Measurements from ENCODE around the gene ATOH1. TPM values are rescaled to one million over a fixed set of nuclear protein-coding genes. Genes with fewer than 3 reads are reported as not detected.

ATOH1 gene
- total RNA-seq, 3 donors from 2014 or later (not counting 1 experiment from before 2014, with no cell fraction given): not detected

DNA sequence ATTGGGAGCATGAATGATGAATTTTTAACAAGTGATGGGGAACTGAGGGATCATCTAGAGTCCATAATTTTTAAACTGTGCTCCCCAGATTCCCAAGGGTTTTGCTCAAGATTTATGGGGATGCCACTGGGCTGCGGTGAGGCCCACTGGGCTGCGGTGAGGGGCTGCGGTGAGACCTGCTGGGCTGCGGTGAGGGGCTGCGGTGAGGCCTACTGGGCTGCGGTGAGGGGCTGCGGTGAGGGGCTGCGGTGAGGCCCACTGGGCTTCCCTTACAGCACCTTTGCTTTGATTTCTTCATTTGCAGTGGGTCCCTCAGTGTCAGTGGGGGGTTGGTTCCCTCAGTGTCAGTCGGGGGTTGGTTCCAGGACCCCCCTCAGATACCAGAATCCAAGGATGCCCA, 47.4 kb upstream of the ATOH1 start:
- Mint-ChIP-seq H3K4me3 (no peak overlapping the region), H3K36me3 (no peaks in the 10 kb centered on the region), H3K27me3 (ENCODE audit: low read depth in 2 of 2) (no peaks in the 10 kb centered on the region), H3K9me3 (peaks cover 3 to 4% of the 10 kb centered on the region in 2 donors), H3K27ac (no peak overlapping the region), H3K4me1 (no peaks in the 10 kb centered on the region)
- Histone ChIP-seq H3K4me3 (ENCODE audit: low read length) (no peak overlapping the region), H3K36me3 (ENCODE audit: control insufficient read depth, insufficient read depth, low read length) (no peaks in the 10 kb centered on the region), H3K27ac (ENCODE audit: low read length) (no peak overlapping the region), H3K27me3 (ENCODE audit: control insufficient read depth, insufficient read depth, low read length) (no peaks in the 10 kb centered on the region), H3K4me1 (ENCODE audit: control insufficient read depth, insufficient read depth, low read length) (no peaks in the 10 kb centered on the region), H3K9me3 (ENCODE audit: control insufficient read depth, insufficient read depth, low read length) (no peaks in the 10 kb centered on the region)
- DNase-seq (no peak), ATAC-seq (no peak)
- intact Hi-C loops (cut with micrococcal nuclease): no loop called here
- 98% methylated on average over 8 of the region's 9 CpGs for WGBS (ENCODE audit: insufficient coverage)
- TF ChIP-seq, protein P1, sequence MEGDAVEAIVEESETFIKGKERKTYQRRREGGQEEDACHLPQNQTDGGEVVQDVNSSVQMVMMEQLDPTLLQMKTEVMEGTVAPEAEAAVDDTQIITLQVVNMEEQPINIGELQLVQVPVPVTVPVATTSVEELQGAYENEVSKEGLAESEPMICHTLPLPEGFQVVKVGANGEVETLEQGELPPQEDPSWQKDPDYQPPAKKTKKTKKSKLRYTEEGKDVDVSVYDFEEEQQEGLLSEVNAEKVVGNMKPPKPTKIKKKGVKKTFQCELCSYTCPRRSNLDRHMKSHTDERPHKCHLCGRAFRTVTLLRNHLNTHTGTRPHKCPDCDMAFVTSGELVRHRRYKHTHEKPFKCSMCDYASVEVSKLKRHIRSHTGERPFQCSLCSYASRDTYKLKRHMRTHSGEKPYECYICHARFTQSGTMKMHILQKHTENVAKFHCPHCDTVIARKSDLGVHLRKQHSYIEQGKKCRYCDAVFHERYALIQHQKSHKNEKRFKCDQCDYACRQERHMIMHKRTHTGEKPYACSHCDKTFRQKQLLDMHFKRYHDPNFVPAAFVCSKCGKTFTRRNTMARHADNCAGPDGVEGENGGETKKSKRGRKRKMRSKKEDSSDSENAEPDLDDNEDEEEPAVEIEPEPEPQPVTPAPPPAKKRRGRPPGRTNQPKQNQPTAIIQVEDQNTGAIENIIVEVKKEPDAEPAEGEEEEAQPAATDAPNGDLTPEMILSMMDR (IDR thresholded peaks at IDR 0.05): no peak

DNA sequence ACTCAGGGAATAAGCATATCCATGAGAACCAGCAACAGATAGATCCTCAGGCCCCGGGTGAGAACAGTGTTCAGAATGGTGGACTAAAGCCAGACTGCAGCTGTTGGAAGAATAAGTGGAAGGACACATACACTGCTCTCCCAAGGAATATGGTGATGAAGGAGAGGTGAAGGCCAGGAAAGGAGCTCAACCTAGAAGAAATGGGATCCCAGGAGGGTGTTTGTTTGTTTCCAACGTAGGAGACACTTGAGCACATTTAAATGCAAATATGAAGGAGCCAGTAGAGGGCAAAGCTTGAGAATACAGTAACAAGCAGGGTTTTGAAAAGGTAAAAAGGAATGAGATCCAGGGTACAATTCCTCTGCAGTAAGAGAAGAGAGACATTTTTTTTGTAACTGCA, 42.4 kb upstream of the ATOH1 start:
- Mint-ChIP-seq H3K27ac (no peak overlapping the region), H3K4me3 (no peak overlapping the region), H3K27me3 (ENCODE audit: low read depth in 2 of 2) (no peaks in the 10 kb centered on the region), H3K4me1 (no peaks in the 10 kb centered on the region), H3K36me3 (no peaks in the 10 kb centered on the region), H3K9me3 (no peaks in the 10 kb centered on the region)
- Histone ChIP-seq H3K36me3 (ENCODE audit: control insufficient read depth, insufficient read depth, low read length) (no peaks in the 10 kb centered on the region), H3K27me3 (ENCODE audit: control insufficient read depth, insufficient read depth, low read length) (no peaks in the 10 kb centered on the region), H3K27ac (ENCODE audit: low read length) (no peak overlapping the region), H3K9me3 (ENCODE audit: control insufficient read depth, insufficient read depth, low read length) (no peaks in the 10 kb centered on the region), H3K4me3 (ENCODE audit: low read length) (no peak overlapping the region), H3K4me1 (ENCODE audit: control insufficient read depth, insufficient read depth, low read length) (no peaks in the 10 kb centered on the region)
- ATAC-seq (no peak), DNase-seq (no peak)
- WGBS (ENCODE audit: insufficient coverage): 71% methylated on average over 2 of the region's 2 CpGs
- intact Hi-C loops (cut with micrococcal nuclease): no loop called here
- TF ChIP-seq, protein P1 (IDR thresholded peaks at IDR 0.05): no peak

DNA sequence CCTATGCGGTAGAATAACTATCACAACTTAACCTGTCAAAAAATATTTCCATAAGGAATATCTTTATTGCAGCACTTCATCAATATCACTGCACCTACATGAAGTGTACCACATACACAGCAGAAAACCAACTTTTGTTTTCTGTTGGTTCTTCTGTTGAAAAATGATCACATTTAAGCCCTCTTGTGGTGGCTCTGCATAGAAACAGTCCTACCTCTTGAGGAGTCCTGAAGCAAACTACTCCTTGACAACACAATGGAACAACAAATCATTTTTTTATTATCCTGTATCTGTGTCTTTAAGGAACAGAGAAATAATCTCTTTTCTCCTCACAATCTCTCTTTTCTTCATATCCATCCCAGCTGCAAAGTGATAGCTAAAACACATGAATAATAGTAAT, 39.8 kb upstream of the ATOH1 start:
- H3K27ac ChIP-seq (ENCODE audit: low read length): no peak overlapping the region
- no peaks in the 10 kb centered on the region for H3K27me3 Mint-ChIP-seq (ENCODE audit: low read depth in 2 of 2)
- peaks cover 0 to 3% of the 10 kb centered on the region in 2 donors for H3K9me3 Mint-ChIP-seq
- H3K36me3 ChIP-seq (ENCODE audit: control insufficient read depth, insufficient read depth, low read length): no peaks in the 10 kb centered on the region
- H3K36me3 Mint-ChIP-seq: no peaks in the 10 kb centered on the region
- H3K9me3 ChIP-seq (ENCODE audit: control insufficient read depth, insufficient read depth, low read length): no peaks in the 10 kb centered on the region
- H3K27ac Mint-ChIP-seq: no peak overlapping the region
- H3K27me3 ChIP-seq (ENCODE audit: control insufficient read depth, insufficient read depth, low read length): no peaks in the 10 kb centered on the region
- H3K4me3 Mint-ChIP-seq: no peak overlapping the region
- TF ChIP-seq, protein P1 (IDR thresholded peaks at IDR 0.05): no peak
- no peak for DNase-seq
- H3K4me3 ChIP-seq (ENCODE audit: low read length): no peak overlapping the region
- 60% methylated on average over 1 of the region's 1 CpG for whole genome bisulfite sequencing (ENCODE audit: insufficient coverage)
- intact Hi-C loops (cut with micrococcal nuclease): no loop called here
- ATAC-seq: no peak
- H3K4me1 Mint-ChIP-seq: no peaks in the 10 kb centered on the region
- no peaks in the 10 kb centered on the region for H3K4me1 ChIP-seq (ENCODE audit: control insufficient read depth, insufficient read depth, low read length)

DNA sequence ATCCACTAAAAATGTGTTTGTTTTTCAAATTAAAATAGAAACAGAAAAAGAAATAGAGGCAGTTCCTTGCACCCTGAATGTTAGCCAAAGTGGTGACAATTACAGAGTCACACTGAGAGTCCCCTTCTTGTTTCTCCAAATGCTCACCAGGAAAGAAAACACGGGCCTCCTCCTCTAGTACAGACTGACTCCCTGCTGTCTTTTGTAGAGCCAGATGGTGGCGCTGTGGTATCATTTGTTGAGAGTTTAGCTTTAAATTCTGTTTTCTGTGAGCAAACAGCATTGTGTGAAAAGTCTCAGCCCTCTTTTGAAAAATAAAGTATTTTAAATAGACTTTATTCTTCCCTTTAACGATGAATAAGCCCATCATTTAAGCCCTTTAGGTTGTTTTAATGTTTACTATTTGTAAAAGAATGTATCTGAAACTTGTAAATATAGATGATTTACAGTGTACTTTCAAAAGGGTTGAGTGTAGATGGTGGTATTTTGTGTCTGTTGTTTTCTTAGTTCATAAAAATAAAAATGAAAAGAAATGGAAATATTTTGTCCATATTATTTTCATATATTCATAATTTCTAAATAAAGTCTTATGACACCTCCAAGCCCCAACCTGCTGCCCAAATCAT, 36.9 kb upstream of the ATOH1 start:
- Mint-ChIP-seq H3K27me3 (ENCODE audit: low read depth in 2 of 2) (no peaks in the 10 kb centered on the region), H3K27ac (no peak overlapping the region), H3K36me3 (no peaks in the 10 kb centered on the region), H3K4me1 (no peaks in the 10 kb centered on the region), H3K4me3 (no peak overlapping the region), H3K9me3 (peaks cover 0 to 3% of the 10 kb centered on the region in 2 donors)
- Histone ChIP-seq H3K27me3 (ENCODE audit: control insufficient read depth, insufficient read depth, low read length) (no peaks in the 10 kb centered on the region), H3K36me3 (ENCODE audit: control insufficient read depth, insufficient read depth, low read length) (no peaks in the 10 kb centered on the region), H3K4me1 (ENCODE audit: control insufficient read depth, insufficient read depth, low read length) (no peaks in the 10 kb centered on the region), H3K9me3 (ENCODE audit: control insufficient read depth, insufficient read depth, low read length) (no peaks in the 10 kb centered on the region), H3K27ac (ENCODE audit: low read length) (no peak overlapping the region), H3K4me3 (ENCODE audit: low read length) (no peak overlapping the region)
- 0% methylated on average over 1 of the region's 3 CpGs for WGBS (ENCODE audit: insufficient coverage)
- DNase-seq (peak in 1 of 2 donors; percentile 11), ATAC-seq (no peak)
- TF ChIP-seq, protein P1 (IDR thresholded peaks at IDR 0.05): peak; percentile 26
- intact Hi-C loops (cut with micrococcal nuclease): loop anchor here (10.0 kb wide), 1 partner anchor 603 kb away; no protein-coding TSS in a partner anchor
